NCI-H460 (cell line): ENCODE results near the gene IFT52. TPM values are rescaled to one million over a fixed set of nuclear protein-coding genes. Genes with fewer than 3 reads are reported as not detected.

Experiments
- DNase-seq: peaks from one replicate; pipeline ENCODE4 v3.0.0-alpha.2; 2016; ENCODE audit warnings: low read depth; ENCODE audit errors: extremely low read depth
- polyA plus RNA-seq: library from polyadenylated mRNA; depleted of rRNA; stranded (reverse); fragments of >200 nt; gene quantifications from 2 replicates; pipeline ENCODE4 v1.2.3, GENCODE V29; 2014; cell fraction: nucleus; rRNA removed
- total RNA-seq: library from RNA; depleted of rRNA; stranded (reverse); fragments of >200 nt; shearing (Covaris generic); gene quantifications from 2 replicates; pipeline ENCODE4 v1.2.3, GENCODE V29; 2014; rRNA removed

IFT52 gene
- 32.6 and 37.1 TPM in 2 replicates for total RNA-seq
- 15.8 and 19.8 TPM in 2 replicates for polyA plus RNA-seq

- peak; percentile 90 for DNase-seq
These were observed at the start of gene IFT52 for GRCh38 chr20:43590392-43591303. IFT52 (plus strand) TSS chr20:43590937; CDS start chr20:43594699, 3,762 bp downstream.

- no peak for DNase-seq
These were observed 49.5 kb upstream of the IFT52 start for GRCh38 chr20:43541214-43541613.

- DNase-seq: no peak
These were observed 48.6 kb upstream of the IFT52 start for GRCh38 chr20:43542161-43542560.

- DNase-seq: no peak
These were observed 48.1 kb upstream of the IFT52 start for GRCh38 chr20:43542674-43543073.

DNA sequence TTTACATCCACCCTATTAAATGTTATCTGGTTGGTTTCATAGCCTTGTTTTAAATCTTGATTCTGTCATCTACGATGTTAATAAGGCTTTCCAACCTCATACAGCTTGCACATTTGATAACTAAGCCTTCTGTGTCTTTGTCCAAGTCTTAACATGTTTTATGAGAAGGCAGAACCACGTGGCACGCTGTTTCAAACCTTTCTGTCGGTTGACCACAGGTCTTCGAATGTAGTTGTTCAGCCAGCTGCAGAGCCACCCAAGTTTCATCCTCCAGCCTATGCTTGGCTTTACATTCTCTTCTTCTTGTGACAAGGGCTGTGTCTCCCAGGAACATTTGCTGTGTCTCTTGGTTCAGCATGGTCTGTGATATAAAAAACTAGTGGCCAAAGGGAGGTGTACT, 47.6 kb upstream of the IFT52 start:
- DNase-seq: no peak

DNA sequence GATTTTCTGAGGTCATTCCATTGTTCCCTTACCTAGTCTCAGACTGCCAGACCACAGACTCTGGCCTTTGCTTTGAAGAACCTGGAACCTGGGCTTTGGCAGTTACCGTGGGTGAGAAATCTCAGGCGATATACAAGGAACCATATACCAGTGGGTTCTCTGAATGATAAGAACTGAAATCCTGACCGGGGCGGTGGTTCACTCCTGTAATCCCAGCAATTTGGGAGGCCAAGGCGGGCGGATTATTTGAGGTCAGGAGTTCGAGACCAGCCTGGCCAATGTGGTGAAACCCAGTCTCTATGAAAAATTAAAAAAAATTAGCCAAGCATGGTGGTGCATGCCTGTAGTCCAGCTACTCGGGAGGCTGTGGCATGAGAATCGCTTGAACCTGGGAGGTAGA, 46.2 kb upstream of the IFT52 start:
- DNase-seq: no peak

DNA sequence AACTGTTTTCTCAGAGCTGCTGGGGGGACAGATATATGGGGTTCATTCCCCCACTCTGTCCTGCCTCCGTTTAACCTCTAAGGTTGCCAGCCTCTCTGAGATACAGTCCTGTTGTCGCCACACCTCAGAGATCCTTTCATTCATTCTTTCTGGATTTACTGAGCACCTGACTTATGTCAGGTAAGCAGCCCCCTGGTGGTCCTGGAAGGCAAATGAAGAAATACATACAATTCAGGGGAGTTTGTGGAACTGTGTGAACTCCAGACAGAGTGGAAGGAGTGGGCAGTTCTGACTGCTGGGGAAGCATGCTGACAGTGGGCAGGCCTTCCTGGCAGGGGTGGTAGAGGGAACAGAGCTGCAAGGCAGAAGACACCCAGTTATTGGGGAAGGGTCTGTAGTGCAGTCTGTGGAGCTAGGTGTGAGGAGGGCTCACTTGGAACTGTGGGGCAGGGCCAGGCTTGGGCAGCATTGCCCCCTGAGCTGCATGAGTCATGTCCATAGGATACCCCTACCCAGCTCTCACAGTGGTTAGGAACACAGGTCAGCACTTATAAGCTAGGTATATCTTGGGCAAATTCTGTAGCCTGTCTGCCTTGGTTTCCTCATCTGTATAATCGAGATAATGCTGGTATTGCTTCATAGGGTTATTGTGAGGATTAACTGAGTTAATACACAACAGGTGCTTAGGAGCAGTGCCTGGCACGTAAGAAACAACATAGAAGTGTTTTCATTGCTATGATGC, 44.7 kb upstream of the IFT52 start:
- DNase-seq: no peak

DNA sequence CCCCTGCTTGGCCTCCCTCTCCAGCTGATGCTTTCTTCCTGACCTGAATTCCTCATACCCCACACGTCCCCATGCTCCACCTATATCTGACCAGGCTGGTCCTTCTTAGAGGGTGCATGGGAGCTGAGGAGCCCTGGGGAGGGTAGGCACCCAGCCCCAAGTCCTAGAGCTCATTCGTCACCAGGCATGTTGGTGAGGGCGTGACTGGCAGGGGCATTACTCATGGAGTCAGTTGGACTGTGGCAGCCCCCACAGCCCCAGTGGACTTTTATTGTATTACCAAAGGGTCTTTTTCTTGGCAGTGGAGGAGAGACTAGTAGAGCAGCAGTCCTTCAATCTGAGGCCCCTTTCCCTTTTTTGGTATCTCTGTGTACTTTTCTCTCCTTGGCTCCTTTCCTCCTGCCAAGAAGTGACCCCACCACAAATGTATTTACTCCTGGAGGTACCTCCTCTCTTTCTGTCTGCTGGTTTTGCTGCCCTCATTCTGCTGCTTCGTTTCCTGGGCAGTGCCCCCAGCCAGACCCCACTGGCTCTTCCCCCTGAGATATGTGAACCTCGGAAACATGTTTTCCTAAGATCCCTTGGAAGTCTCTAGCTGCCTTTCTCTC, 42.4 kb upstream of the IFT52 start:
- DNase-seq: no peak

DNA sequence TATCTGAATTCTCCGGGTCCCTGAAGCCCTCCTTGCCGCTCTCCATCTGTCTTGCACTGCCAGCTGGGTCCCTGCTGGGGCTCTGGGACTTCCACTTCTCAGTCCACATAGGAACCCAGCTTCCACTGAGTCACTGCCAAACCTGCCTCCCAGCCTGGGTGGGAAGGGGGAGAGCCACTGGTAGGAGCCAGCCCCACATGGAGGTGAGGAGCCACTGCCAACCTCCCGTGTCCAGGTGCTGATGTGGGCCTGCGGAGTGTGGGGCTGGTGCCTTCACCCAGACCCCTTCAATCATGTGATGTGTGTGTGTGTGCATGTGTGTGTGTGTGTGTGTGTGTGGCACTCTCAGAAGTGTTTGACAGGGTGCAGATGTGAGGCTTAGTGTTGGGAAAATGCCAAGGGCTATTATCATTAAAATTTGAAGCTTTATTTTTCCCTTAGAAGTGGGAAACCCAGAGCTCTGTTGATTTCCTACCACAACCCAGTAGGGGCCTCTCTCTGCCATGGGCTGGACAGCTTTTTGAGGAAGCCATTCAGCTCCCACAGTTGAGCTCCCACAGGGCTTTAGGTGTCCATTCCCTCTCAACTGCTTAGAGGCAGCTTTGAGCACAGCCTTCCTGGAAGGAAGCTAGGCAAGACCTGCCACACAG, 41.2 kb upstream of the IFT52 start:
- DNase-seq: no peak

- DNase-seq: no peak
These were observed 40.3 kb upstream of the IFT52 start for GRCh38 chr20:43550456-43550855.

DNA sequence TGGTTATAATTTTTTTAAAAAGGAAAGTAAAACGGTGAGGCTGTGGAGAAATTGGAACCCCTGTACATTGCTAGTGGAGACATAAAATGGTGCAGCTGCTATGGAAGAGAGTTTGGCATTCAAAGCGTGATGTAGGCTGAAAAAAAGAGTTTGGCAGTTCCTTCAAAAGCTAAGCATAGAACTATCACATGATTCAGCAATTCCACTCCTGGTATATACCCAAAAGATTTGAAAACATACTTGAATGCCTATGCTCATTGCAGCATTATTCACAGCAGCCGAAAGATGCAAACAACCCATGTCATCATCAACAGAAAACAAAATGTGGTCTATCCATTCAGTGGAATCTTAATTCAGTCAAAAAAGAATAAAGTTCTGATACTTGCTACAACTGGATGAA, 36.4 kb upstream of the IFT52 start:
- no peak for DNase-seq

GRCh38 chr20:43558412-43559146, 32.2 kb upstream of the IFT52 start, which contains the start of gene SGK2:
SGK2 (plus strand) TSS chr20:43559027; CDS start chr20:43566496, 7,469 bp downstream.
- no peak for DNase-seq

- no peak for DNase-seq
These were observed 31.4 kb upstream of the IFT52 start for GRCh38 chr20:43559147-43559987.

- no peak for DNase-seq
These were observed 29.8 kb upstream of the IFT52 start for GRCh38 chr20:43560974-43561373.

DNA sequence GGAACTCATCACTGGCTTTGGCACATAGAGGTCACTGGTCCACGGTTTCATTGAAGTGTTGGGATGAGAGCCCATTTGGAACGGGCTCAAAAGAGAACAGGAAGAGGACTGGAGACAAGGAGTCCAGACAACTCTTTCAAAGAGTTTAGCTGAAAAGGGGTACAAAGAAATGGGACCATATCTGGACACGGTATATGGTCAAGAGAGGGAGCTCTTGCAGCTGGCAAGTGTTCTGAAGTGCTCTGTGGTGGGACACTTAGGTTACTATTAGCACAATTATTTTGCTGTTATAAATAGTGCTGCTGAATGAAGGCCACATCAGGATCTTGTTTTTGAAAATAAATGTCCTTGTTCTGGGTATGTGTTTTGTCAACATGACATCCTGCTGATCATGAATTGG, 27.3 kb upstream of the IFT52 start:
- DNase-seq: no peak

- DNase-seq: no peak
These were observed 26.7 kb upstream of the IFT52 start for GRCh38 chr20:43563991-43564390.

GRCh38 chr20:43564455-43564854, 26.3 kb upstream of the IFT52 start:
- no peak for DNase-seq

- DNase-seq: no peak
These were observed 25.6 kb upstream of the IFT52 start for GRCh38 chr20:43564993-43565757.
